Aorta (tissue), 5 donors: Measurements from ENCODE around the gene PELI2. TPM values are rescaled to one million over a fixed set of nuclear protein-coding genes. Genes with fewer than 3 reads are reported as not detected.

Source experiments
- ATAC-seq: fragments of 200-7000 bp; cut with Tn5 transposase; one replicate; pipeline ENCODE4 v1.9.1; 2022; ENCODE audit warnings: moderate library complexity; ENCODE audit not compliant: low FRiP score
- DNase-seq, 2 donors: peaks; one replicate each; pipeline ENCODE4 v3.0.0-alpha.2; 2020
- H3K27ac ChIP-seq, 2 donors: one replicate each; pipeline ENCODE4 v1.5.1; 2013; ENCODE audit warnings: low read length in 2 of 2, mild to moderate bottlenecking in 2 of 2, moderate library complexity in 2 of 2, control low read depth in 1 of 2, inconsistent platforms in 1 of 2, low read depth in 1 of 2
- H3K27me3 ChIP-seq, 2 donors: one replicate each; pipeline ENCODE4 v1.6.1; 2013; ENCODE audit warnings: control low read depth in 1 of 2, low read length in 1 of 2, mild to moderate bottlenecking in 1 of 2, moderate library complexity in 1 of 2; ENCODE audit not compliant: insufficient read depth in 2 of 2, control insufficient read depth in 1 of 2
- H3K36me3 ChIP-seq, 2 donors: one replicate each; pipeline ENCODE4 v1.6.1; 2013; ENCODE audit warnings: control low read depth in 1 of 2, low read length in 1 of 2, mild to moderate bottlenecking in 1 of 2; ENCODE audit not compliant: insufficient read depth in 2 of 2, control insufficient read depth in 1 of 2
- H3K4me1 ChIP-seq, 2 donors: one replicate each; pipeline ENCODE4 v1.6.1; 2013; ENCODE audit warnings: low read length in 2 of 2, control low read depth in 1 of 2, mild to moderate bottlenecking in 1 of 2, moderate library complexity in 1 of 2; ENCODE audit not compliant: insufficient read depth in 2 of 2, control insufficient read depth in 1 of 2
- H3K4me3 ChIP-seq, 2 donors: one replicate each; pipeline ENCODE4 v1.5.1; 2013; ENCODE audit warnings: low read length in 2 of 2, control low read depth in 1 of 2, mild to moderate bottlenecking in 1 of 2
- H3K9me3 ChIP-seq: one replicate; pipeline ENCODE4 v1.6.1; 2013; ENCODE audit warnings: mild to moderate bottlenecking, low read length; ENCODE audit not compliant: control insufficient read depth
- WGBS, 2 donors: extraction: QIAGEN DNeasy Blood & Tissue Kit; methylation state at CpG; one replicate each; pipeline ENCODE4 v1.1.7; 2013; 5-methylcytosine and 5-hydroxymethylcytosine counted together
- intact Hi-C, 2 donors: fragments of 100-400 bp; cut with DNase I; formaldehyde crosslinking; loops; one replicate each; pipeline versions ENCODE4 v1.14.2 to v1.15.0; 2022
- polyA plus RNA-seq, 2 donors: library from polyadenylated mRNA; stranded (reverse); fragments of 200-250 nt; gene quantifications; one replicate each; pipeline ENCODE4 v1.2.3, GENCODE V29; 2013
- total RNA-seq, 2 donors: library from RNA; stranded (reverse); fragmentation: NEBNext Ultra II Directional; extraction: Animal tissue kit (Norgen Biotek cat#: 25700); gene quantifications; one replicate each; pipeline ENCODE4 v1.2.1, GENCODE V29; 2021
- donor health status: healthy with polysubstance abuse.
- donor health status: Bipolar disorder and iron deficiency.
- donor health status: DM: no; HTN: no; CAD: no.
- donor health status: DM: no; HTN: no; CAD: no.
- donor health status: DM: yes; HTN: yes; CAD: no.

Gene PELI2
- total and polyA plus RNA-seq, 4 donors, result 3.6 to 22.8 (median 14.6) TPM

GRCh38 chr14:56145181-56145769 is 27.1 kb downstream of the PELI2 start:
- H3K4me1 ChIP-seq, result peaks cover 0 to 3% of the 10 kb centered on the region in 2 donors
- H3K4me3 ChIP-seq, result no peak overlapping the region
- ATAC-seq (no peak), DNase-seq (no peak)
- H3K27me3 ChIP-seq, result no peaks in the 10 kb centered on the region
- no peak overlapping the region for H3K27ac ChIP-seq
- H3K36me3 ChIP-seq, result no peaks in the 10 kb centered on the region
- 61 to 64% methylated on average over 5 of the region's 5 CpGs for WGBS, 2 donors
- intact Hi-C loops, result no loop called here
- no peaks in the 10 kb centered on the region for H3K9me3 ChIP-seq

GRCh38 chr14:56145965-56146364 is 27.8 kb downstream of the PELI2 start:
- Histone ChIP-seq H3K27me3 (no peaks in the 10 kb centered on the region), H3K27ac (no peak overlapping the region), H3K4me1 (peaks cover 0 to 3% of the 10 kb centered on the region in 2 donors), H3K9me3 (no peaks in the 10 kb centered on the region), H3K4me3 (no peak overlapping the region), H3K36me3 (no peaks in the 10 kb centered on the region)
- intact Hi-C loops, result no loop called here
- 79 to 90% methylated on average over 3 of the region's 3 CpGs for WGBS, 2 donors
- no peak for DNase-seq
- no peak for ATAC-seq

GRCh38 chr14:56147449-56147848 is 29.2 kb downstream of the PELI2 start:
- Histone ChIP-seq H3K36me3 (no peaks in the 10 kb centered on the region), H3K9me3 (no peaks in the 10 kb centered on the region), H3K27ac (no peak overlapping the region), H3K27me3 (no peaks in the 10 kb centered on the region), H3K4me3 (no peak overlapping the region), H3K4me1 (peaks cover 0 to 3% of the 10 kb centered on the region in 2 donors)
- DNase-seq (no peak), ATAC-seq (no peak)
- 69 to 75% methylated on average over 1 of the region's 1 CpG for WGBS, 2 donors
- intact Hi-C loops, result no loop called here

GRCh38 chr14:56147986-56148901 is 30.0 kb downstream of the PELI2 start:
- no peak for ATAC-seq
- WGBS, 2 donors, result 84 to 86% methylated on average over 3 of the region's 3 CpGs
- Histone ChIP-seq H3K36me3 (no peaks in the 10 kb centered on the region), H3K27me3 (no peaks in the 10 kb centered on the region), H3K27ac (no peak overlapping the region), H3K9me3 (no peaks in the 10 kb centered on the region), H3K4me1 (peaks cover 0 to 3% of the 10 kb centered on the region in 2 donors), H3K4me3 (no peak overlapping the region)
- no peak for DNase-seq
- intact Hi-C loops, result no loop called here

GRCh38 chr14:56149151-56149550 is 30.9 kb downstream of the PELI2 start:
- intact Hi-C loops, result no loop called here

GRCh38 chr14:56149995-56150394 is 31.8 kb downstream of the PELI2 start:
- ATAC-seq, result no peak
- intact Hi-C loops, result no loop called here
- Histone ChIP-seq H3K36me3 (no peaks in the 10 kb centered on the region), H3K4me3 (no peak overlapping the region), H3K27me3 (no peaks in the 10 kb centered on the region), H3K27ac (no peak overlapping the region), H3K4me1 (peaks cover 0 to 3% of the 10 kb centered on the region in 2 donors), H3K9me3 (no peaks in the 10 kb centered on the region)
- 25 to 27% methylated on average over 6 of the region's 6 CpGs for WGBS, 2 donors
- no peak for DNase-seq

More at GRCh38 chr14:56149151-56149550, 30.9 kb downstream of the PELI2 start:
- WGBS, 2 donors, result 12 to 13% methylated on average over 4 of the region's 4 CpGs
- peaks cover 0 to 3% of the 10 kb centered on the region in 2 donors for H3K4me1 ChIP-seq
- no peak overlapping the region for H3K4me3 ChIP-seq
- no peaks in the 10 kb centered on the region for H3K36me3 ChIP-seq
- no peak overlapping the region for H3K27ac ChIP-seq
- DNase-seq (no peak), ATAC-seq (no peak)
- H3K27me3 ChIP-seq, result no peaks in the 10 kb centered on the region
- no peaks in the 10 kb centered on the region for H3K9me3 ChIP-seq

- DNase-seq, result no peak
- H3K27ac ChIP-seq, result no peak overlapping the region
- no peaks in the 10 kb centered on the region for H3K9me3 ChIP-seq
- 52 to 61% methylated on average over 6 of the region's 6 CpGs for WGBS, 2 donors
- no peaks in the 10 kb centered on the region for H3K36me3 ChIP-seq
- H3K4me1 ChIP-seq, result peaks cover 0 to 3% of the 10 kb centered on the region in 2 donors
- ATAC-seq, result no peak
- intact Hi-C loops, result no loop called here
- H3K27me3 ChIP-seq, result no peaks in the 10 kb centered on the region
- no peak overlapping the region for H3K4me3 ChIP-seq
These were observed 32.6 kb downstream of the PELI2 start for GRCh38 chr14:56150645-56151345.

- 99 to 100% methylated on average over 1 of the region's 1 CpG for WGBS, 2 donors
- intact Hi-C loops, result no loop called here
- H3K4me1 ChIP-seq, result peaks cover 0 to 4% of the 10 kb centered on the region in 2 donors
These were observed 34.0 kb downstream of the PELI2 start for GRCh38 chr14:56152221-56152620.

More at GRCh38 chr14:56152221-56152620, 34.0 kb downstream of the PELI2 start:
- no peaks in the 10 kb centered on the region for H3K27me3 ChIP-seq
- no peaks in the 10 kb centered on the region for H3K36me3 ChIP-seq
- H3K9me3 ChIP-seq, result no peaks in the 10 kb centered on the region
- no peak for ATAC-seq
- DNase-seq, result no peak
- H3K27ac ChIP-seq, result no peak overlapping the region
- no peak overlapping the region for H3K4me3 ChIP-seq
